HepG2 (cell line): ENCODE results near the gene NOX3. TPM values are rescaled to one million over a fixed set of nuclear protein-coding genes. Genes with fewer than 3 reads are reported as not detected.

ENCODE experiments used
- AKNA ChIP-seq: sonication (generic); formaldehyde crosslinking; IDR thresholded peaks from 2 replicates; pipeline ENCODE4 v1.4.0; 2020; ENCODE audit warnings: missing genetic modification reagents, borderline replicate concordance
- BHLHE40 ChIP-seq: IDR thresholded peaks from 2 replicates; pipeline ENCODE4 v1.6.1; 2011; ENCODE audit warnings: low read length, improper control_type of control experiment
- ERF ChIP-seq: IDR thresholded peaks from 2 replicates; pipeline ENCODE4 v1.6.1; 2018; ENCODE audit warnings: missing biosample characterization, missing genetic modification reagents
- IRF2 ChIP-seq: IDR thresholded peaks from 2 replicates; pipeline ENCODE4 v1.6.1; 2018; ENCODE audit warnings: missing genetic modification reagents, missing compliant biosample characterization
- LCORL ChIP-seq, 2 experiments: fragments of 450-650 bp in 1 of 2; sonication (generic) in 1 of 2; formaldehyde crosslinking in 1 of 2; IDR thresholded peaks; 2 replicates each; pipeline versions ENCODE4 v1.5.0 to v1.6.1; 2017 to 2020; ENCODE audit warnings: antibody characterized with exemption in 1 of 2, missing genetic modification reagents in 1 of 2
- NFKB2 ChIP-seq: sonication (generic); formaldehyde crosslinking; IDR thresholded peaks from 2 replicates; pipeline ENCODE4 v1.4.0; 2020; ENCODE audit warnings: missing genetic modification reagents, borderline replicate concordance
- RAD21 ChIP-seq: fragments of 450-650 bp; formaldehyde crosslinking; IDR thresholded peaks from 2 replicates; pipeline ENCODE4 v1.5.0; 2020; ENCODE audit warnings: mild to moderate bottlenecking
- SNAPC5 ChIP-seq: sonication (generic); formaldehyde crosslinking; IDR thresholded peaks from 2 replicates; pipeline ENCODE4 v1.8.1; 2023; ENCODE audit warnings: mild to moderate bottlenecking, missing genetic modification reagents, borderline replicate concordance
- SOX13 ChIP-seq, 3 experiments: fragments of 450-650 bp in 1 of 3; sonication (generic) in 1 of 3; formaldehyde crosslinking in 1 of 3; IDR thresholded peaks in 2 of 3; conservative IDR thresholded peaks in 1 of 3; 2 replicates each; pipeline versions ENCODE4 v1.5.0 to v1.6.1; 2016 to 2020; ENCODE audit warnings: antibody characterized with exemption in 1 of 3, mild to moderate bottlenecking in 1 of 3, missing compliant biosample characterization in 1 of 3, missing genetic modification reagents in 1 of 3, moderate library complexity in 1 of 3
- TP53 ChIP-seq: sonication (generic); formaldehyde crosslinking; conservative IDR thresholded peaks from 2 replicates; pipeline ENCODE4 v1.4.0; 2020; ENCODE audit warnings: missing genetic modification reagents
- UBTF ChIP-seq: sonication (generic); formaldehyde crosslinking; IDR thresholded peaks from 2 replicates; pipeline ENCODE4 v1.4.0; 2020; ENCODE audit warnings: mild to moderate bottlenecking, missing genetic modification reagents
- USF2 ChIP-seq, 2 experiments: sonication (generic) in 1 of 2; formaldehyde crosslinking in 1 of 2; IDR thresholded peaks; 2 replicates each; pipeline versions ENCODE4 v1.5.1 to v1.6.1; 2011 to 2020; ENCODE audit warnings: borderline replicate concordance in 1 of 2, low read depth in 1 of 2, low read length in 1 of 2, mild to moderate bottlenecking in 1 of 2, missing genetic modification reagents in 1 of 2, moderate library complexity in 1 of 2
- ZBTB38 ChIP-seq: sonication (generic); formaldehyde crosslinking; IDR thresholded peaks from 2 replicates; pipeline ENCODE4 v1.5.1; 2020; ENCODE audit warnings: mild to moderate bottlenecking, missing genetic modification reagents
- ZNF430 ChIP-seq: sonication (generic); formaldehyde crosslinking; IDR thresholded peaks from 2 replicates; pipeline ENCODE4 v1.9.0; 2021; ENCODE audit warnings: mild to moderate bottlenecking, missing genetic modification reagents
- ZNF451 ChIP-seq: sonication (generic); formaldehyde crosslinking; IDR thresholded peaks from 2 replicates; pipeline ENCODE4 v1.5.0; 2020; ENCODE audit warnings: mild to moderate bottlenecking, missing genetic modification reagents
- ZNF564 ChIP-seq: sonication (generic); formaldehyde crosslinking; IDR thresholded peaks from 2 replicates; pipeline ENCODE4 v1.8.1; 2023; ENCODE audit warnings: mild to moderate bottlenecking, missing genetic modification reagents
- ZZZ3 ChIP-seq: sonication (generic); formaldehyde crosslinking; IDR thresholded peaks from 2 replicates; pipeline ENCODE4 v1.4.0; 2020; ENCODE audit warnings: missing genetic modification reagents, mild to moderate bottlenecking, borderline replicate concordance
- polyA plus RNA-seq, 8 experiments: library from polyadenylated mRNA; depleted of rRNA in 3 of 8; stranded (reverse) in 7 of 8; unstranded in 1 of 8; fragments of >200 nt; fragmentation: Illumina TruSeq in 4 of 8; extraction: Trizol in 4 of 8; gene quantifications; 2 replicates each; pipeline versions ENCODE4 v1.2.1 to v1.2.3, GENCODE V29; 2011 to 2016; ENCODE audit warnings: low read depth in 4 of 8, missing spikeins in 1 of 8, mixed read lengths in 1 of 8; ENCODE audit not compliant: insufficient read depth in 1 of 8
- total RNA-seq, 5 experiments: library from RNA; depleted of rRNA; stranded (reverse); fragments of >200 nt; fragmentation: Illumina TruSeq; extraction: Trizol; gene quantifications; 2 replicates each; pipeline ENCODE4 v1.2.3, GENCODE V29; 2016; ENCODE audit warnings: low read depth in 1 of 5

The NOX3 gene
- total and polyA plus RNA-seq, 2 of the 13 experiments (the other 11 are each of a cell fraction or from before 2014, with no cell fraction given) = 0.09 to 0.18 TPM

- TF ChIP-seq AKNA (CRISPR knock-in tag) = no peak
- TF ChIP-seq SOX13 (IDR thresholded peaks at IDR 0.05) = no peak
- TF ChIP-seq SOX13 (CRISPR knock-in tag; conservative IDR thresholded peaks at IDR 0.05 in 1 of 2, IDR thresholded peaks at IDR 0.05 in 1 of 2) = 0 out of 4 replicates have a peak, but pooled peaks of 1 of the 2 experiments have one; percentile 21
- TF ChIP-seq ZNF451 (CRISPR knock-in tag) = no peak
- no peak for TF ChIP-seq ZZZ3 (CRISPR knock-in tag)
- no peak for TF ChIP-seq SNAPC5
- TF ChIP-seq NFKB2 (CRISPR knock-in tag) = no peak
- no peak for TF ChIP-seq RAD21 (CRISPR knock-in tag)
- 0 out of 2 replicates have a peak, but pooled peaks have one; percentile 1 for TF ChIP-seq ZNF564 (CRISPR knock-in tag)
- TF ChIP-seq LCORL (IDR thresholded peaks at IDR 0.05) = no peak
- TF ChIP-seq LCORL (CRISPR knock-in tag; IDR thresholded peaks at IDR 0.05) = no peak
- TF ChIP-seq ERF = peak; percentile 56; the same call in 1 of the 2 replicates
- TF ChIP-seq BHLHE40 = no peak
- TF ChIP-seq USF2 (IDR thresholded peaks at IDR 0.05; ENCODE audit: low read depth, low read length) = no peak
- TF ChIP-seq USF2 (CRISPR knock-in tag; IDR thresholded peaks at IDR 0.05; ENCODE audit: borderline replicate concordance) = no peak
- peak; percentile 96 for TF ChIP-seq ZBTB38
- no peak for TF ChIP-seq TP53 (CRISPR knock-in tag)
- TF ChIP-seq UBTF (CRISPR knock-in tag) = no peak
- peak; percentile 15; the same call in 1 of the 2 replicates for TF ChIP-seq IRF2 (CRISPR knock-in tag)
- TF ChIP-seq ZNF430 (CRISPR knock-in tag) = no peak
Measured at GRCh38 chr6:155444952-155445903, 10.4 kb downstream of the NOX3 start (continued).
